GM19025 (cell line): Measurements from ENCODE around the gene PSMD1.

Source experiments
- ATAC-seq: cut with Tn5 transposase; IDR thresholded peaks from one replicate; pipeline ENCODE4 v1.9.1; 2021; ENCODE audit warnings: mild to moderate bottlenecking, low read depth, moderate library complexity; ENCODE audit not compliant: unreplicated experiment

Gene PSMD1

DNA sequence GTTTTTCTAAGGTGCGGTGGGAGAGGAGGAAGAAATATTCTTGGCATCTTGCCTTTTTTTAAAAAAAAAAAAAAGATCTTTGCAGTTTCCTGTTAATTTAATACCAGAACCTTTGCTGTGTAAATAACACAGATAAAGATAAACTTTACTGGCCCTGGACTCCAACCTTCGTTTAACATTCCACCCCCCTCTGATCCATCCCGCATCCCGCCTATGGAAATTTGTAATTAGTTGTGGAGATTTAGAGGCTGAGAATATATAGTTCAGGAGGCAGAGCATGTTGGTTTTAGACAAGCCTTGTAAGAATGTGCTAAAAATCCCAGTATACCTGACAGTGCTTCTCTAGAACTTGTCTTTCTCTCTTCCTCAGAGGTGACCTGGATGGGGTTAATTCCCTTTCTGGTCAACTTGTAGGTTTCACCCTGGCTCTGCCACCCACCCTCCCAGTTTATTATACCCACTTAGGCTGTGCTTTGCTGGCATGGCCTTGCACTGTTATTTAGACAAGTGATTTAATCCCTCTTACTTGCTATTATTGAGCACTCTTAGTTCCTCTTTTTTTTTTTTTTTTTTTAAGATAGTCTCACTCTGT lies 22.3 kb upstream of the PSMD1 start:
- ATAC-seq = no peak

DNA sequence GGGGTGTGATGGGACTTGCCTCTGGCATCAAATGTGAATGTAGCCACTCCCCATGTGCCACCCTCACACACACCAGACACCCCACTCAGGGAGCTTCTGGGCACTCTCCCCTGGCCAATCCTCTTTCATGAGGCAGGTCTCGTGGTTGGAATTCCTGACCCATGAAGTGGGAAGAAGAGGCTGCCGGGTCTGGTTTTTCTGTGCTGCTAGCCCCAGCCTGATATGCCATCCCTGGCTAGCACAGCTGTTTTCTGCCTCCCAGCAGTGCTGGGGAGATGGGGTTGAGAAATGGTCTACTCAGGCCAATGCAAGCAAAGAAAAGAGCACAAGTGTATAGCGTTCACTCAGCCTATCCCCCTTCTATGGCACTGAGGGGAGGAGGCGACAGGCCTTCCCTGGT lies 20.5 kb upstream of the PSMD1 start:
- ATAC-seq = no peak

DNA sequence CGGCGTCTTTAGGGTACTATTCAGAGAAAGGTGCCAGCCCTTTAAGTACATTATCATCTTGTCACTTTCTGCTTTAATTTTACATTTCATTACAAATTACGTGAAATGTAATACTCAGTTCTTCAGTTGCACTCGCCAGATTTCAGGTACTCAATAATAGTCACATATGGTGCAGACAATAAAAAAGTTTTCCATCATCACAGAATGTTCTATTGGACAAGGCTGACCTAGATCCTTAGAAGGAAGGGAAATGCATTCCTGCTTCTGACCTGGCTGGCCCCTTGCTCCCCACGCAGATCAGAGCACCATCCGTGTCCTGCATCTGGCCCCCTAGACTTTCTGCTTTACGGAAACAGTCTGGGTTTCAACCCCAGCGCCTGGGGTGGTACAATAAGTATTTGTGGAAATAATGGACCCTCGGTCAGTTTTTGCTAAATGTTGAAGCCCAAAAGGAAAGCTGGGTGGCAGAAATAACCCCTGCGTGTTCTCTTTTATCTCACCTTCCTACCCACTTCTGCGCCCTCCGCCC lies 20.0 kb upstream of the PSMD1 start:
- no peak for ATAC-seq

DNA sequence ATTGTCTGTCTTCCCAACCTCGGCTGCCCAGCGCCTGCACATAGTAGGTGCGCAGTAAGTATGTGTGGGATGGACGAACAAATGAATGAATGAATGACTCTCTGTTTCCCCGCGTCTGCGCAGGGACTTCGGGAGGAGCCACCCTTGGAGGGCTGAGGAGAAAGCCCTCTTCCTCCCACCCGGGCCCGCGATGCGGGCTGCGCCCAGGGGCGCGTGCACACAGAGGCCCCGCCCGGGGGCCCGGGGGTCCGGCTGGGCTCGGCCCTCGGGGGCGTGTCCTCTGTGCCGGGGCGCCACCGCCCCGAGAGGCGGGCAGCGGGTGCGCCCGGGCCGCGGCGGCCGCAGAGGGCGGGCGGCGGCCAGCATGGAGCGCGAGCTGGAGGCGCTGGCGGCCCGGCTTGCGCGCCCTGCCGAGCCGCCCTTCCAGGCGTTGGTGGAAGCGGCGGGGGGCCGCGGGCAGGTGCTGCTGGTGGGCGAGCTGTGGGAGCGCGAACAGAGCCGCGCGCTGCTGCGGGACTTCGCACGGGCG lies 19.4 kb upstream of the PSMD1 start, which contains the start of gene C2orf72:
Gene C2orf72 (plus strand): TSS at position 322 of the 529 bp plus-strand sequence. CDS start 43 bp downstream, at position 365.
- ATAC-seq = no peak

DNA sequence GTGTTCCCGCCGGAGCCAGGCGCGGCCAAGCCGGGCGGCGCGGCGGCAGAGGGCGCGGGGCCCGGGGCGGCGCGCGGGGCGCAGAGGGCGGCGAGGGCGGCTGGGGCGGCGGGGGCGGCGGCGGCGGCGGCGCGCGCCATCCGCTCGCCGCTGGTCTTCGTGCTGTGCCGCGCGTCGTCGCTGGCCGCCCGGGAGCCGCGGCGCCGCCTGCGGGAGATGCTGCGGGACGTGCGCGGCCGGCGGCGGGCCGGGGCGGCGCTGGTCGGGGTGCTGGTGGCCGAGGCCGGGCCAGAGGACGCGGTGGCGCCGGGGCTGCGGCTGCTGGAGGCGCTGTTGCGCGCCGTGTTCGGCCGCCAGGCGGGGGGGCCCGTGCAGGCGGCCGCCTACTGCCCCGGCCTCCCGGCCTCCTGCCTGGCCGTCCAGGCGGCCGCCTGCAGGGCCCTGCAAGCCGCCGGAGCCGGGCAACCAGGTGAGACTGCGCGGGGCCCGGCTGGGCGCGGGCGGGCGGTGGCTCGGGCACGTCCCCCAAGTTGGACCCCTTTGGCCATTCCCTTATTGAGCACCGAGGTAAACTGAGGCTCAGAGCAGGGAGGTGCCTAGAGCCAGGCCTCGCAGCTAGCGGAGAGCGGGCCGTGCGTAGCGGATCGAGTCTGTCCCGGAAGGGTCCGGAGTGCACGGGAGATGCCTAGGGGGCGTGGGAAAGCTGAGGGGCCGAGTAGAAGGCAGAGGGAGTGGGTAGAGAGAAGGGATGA lies 18.8 kb upstream of the PSMD1 start:
- no peak for ATAC-seq

DNA sequence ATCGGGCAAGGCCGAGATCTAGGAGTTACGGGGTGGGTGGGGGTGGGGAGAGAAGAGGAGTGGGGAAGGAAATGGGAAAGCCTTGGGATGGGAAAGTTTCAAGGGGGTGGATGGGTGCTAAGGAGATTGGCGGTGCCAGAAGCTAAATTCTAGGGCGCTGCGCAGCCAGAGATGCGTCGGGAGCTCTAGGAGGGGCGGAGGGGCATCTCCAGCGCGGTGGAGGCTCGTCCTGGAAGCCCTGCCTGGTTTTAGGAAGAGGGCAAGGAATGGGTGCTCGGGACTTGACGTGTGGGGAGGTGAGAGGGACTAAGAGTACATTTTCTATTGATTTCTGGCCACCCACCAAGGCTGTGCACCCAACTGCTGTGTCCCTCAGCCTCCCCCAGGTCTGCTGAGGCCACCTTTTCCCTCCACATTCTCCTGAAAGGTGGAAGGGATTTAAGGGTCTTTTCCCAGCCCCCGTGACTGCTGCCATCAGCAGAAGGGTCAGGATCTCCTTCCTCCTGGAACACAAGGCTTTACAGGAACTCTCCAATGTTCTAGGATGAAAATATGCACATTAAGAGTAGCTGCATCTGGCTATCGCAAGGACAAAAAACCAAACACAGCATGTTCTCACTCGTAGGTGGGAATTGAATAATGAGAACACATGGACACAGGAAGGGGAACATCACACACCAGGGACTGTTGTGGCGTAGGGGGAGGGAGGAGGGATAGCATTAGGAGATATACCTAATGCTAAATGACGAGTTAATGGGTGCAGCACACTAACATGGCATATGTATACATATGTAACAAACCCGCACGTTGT lies 18.0 kb upstream of the PSMD1 start:
- ATAC-seq = no peak

DNA sequence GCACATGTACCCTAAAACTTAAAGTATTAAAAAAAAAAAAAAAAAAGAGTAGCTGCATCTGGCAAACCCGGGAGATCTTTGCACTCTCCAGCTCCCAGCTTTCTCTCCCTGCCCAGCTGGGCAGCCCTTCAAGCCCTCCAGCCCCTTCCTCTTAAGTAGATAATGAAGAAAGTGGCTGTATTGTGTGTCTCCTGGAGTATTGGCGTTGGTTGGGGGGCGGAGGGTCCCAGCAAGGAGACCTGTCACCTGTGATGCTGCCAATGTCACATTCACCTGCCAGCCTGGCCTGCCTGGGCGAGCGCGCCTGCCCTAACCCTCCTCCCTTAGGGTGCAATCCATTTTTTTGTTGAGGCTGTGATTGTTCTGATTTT lies 17.4 kb upstream of the PSMD1 start:
- ATAC-seq = no peak

DNA sequence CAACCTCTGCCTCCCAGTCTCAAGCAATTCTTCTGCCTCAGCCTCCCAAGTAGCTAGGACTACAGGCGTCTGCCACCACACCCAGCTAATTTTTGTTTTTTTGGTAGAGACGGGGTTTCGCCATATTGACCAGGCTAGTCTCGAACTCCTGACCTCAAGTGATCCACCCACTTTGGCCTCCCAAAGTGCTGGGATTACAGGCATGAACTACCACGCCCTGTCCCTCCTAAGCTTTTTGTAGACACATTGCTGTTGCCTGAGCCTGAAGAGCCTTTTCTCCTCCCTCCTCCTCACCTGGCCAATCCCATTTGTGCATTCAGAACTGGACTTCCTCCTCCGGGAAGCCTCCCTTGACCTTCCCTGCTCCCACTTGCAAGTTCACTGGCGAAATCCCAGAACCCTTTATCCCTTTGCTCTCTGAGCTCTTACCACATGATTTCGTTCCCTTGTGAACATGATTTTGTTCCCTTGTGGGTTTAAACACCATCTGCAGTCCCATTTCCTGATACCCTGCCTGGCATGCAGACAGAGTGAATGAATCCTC lies 16.8 kb upstream of the PSMD1 start:
- ATAC-seq = no peak

DNA sequence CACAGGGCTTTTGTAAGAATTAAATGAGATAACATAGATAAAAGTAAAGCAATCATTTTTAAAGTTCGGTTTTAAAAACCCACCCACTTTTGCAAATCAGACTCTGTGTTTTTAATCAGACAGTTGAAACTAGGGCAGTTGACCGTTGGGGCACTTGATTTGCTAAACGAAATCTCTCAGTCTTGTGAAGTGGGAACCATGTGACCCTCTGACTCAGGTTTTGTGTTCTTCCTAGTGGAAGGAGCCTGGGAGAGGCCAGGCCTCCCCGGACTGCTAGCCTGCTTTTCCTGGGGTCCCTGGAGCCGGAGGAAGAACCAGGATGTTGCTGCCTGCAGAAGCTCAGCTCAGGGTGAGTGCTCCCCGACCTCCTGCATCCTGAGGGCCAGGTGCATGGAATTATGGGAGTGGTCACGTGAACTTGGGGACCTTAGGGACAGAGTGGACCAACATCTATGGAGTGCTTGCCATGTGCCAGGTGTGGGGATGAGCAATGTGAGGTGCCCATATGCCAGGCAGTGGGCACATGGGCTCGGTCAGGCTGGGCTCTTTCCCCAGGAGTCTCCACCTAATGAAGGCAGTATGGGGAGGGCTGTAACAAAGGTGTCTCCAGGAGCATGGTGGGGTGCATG lies 15.5 kb upstream of the PSMD1 start:
- no peak for ATAC-seq

DNA sequence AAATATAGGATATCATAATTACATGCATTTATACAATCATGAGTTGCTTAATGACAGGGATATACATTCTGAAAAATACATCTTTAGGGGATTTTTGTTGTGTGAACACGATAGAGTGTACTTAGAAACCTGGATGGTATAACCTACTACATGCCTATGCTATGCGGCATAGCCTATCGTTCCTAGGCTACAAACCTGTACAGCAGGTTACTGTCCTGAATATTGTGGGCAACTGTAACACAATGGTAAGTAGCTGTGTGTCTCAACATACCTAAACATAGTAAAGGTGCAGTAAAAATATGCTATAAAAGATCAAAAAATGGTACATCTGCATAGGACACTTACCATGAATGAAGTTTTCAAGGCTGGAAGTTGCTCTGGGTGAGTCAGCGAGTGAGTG lies 12.9 kb upstream of the PSMD1 start:
- no peak for ATAC-seq

DNA sequence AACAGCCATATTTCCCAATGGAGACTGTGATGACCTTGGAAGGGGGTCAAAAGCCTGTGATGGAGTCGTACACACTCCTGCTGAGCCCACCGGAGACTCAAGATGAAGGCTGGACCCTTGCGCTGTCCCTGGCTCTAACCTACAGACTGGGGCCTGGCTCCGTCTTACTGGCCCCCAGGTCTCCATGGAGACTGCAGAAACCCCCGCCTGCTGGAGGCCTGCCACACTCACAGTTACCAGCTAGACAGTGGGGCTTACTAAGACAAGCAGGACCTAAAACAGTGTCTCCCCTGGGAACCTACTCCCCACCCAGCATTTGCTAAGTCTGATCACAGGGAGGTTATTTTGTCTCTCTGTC lies 9.8 kb upstream of the PSMD1 start:
- ATAC-seq = no peak

DNA sequence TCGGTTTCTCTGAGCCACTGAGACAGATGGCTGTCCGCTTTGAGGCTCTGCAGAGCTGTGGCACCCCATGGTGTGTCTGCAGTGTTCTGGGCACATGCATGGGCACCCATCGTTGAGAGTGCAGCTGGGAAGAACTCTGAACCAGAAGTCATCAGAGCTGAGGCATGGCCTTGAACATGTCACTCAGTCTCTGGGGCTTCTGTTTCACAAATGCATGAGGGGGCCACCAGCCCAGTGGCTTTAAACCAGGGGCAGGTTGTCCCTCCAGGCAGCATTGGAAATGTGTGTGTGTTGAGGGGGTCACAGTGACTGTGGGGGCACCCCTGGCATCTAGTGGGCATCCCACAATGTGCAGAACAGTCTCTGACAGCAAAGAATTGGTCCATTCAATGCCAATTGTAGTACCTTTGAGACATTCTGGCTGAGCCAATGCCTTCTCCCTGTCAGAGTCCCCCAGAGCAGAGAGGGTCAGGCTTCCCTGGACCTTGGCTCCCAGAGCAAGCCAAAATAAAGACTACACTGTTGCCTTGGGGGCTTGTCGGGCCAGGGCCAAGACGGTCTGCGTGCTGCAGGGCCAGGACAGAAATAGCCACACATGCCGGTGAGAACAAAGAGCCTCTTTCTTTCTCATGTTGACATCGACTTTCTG lies 9.3 kb upstream of the PSMD1 start:
- ATAC-seq = no peak

DNA sequence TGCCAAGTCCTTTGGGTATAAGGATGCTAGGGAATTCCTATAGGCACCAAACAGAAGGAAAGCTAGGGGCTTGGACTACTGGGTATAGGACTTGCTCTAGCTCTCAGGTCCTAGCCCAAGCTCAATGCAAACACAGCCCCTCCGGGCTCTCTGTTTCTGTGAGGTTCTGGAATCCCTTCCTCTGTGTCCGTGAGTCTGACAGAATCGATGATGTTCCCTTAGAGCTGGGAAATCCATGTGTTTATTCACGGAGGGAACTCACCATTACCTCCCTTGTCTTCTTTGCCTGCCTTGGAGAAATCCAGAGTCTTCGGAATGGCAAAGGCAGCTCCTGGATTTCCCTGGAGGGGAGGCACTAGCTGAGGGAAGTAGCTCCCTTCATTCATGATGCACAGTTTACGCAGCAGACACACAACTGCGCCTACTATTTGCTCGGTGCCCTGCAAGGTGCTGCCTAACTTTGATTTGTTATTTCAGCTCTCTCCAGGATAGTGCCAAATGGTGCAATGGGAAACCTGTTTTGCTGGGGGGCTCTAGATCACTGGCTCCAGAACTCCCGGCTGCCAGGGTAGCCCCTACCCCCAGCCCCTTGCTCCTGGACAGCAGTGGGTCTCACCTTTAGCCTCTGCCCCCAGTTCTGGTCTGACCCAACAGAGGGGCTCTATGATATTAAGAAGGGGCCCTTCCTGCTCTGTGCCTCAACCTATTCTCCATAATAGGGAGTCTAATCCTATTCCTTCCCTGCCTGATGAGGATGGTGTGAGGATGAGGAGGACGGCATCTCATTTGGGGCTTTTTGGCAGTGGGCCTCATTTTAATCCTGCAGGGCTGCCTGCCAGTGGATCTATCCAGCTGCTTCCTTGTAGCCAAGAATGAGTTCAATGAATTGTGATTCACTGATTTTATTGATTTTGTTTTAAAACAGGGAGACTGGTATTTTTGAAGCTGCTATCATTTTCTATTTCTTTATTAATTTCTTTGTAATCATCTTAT lies 8.4 kb upstream of the PSMD1 start:
- ATAC-seq = no peak

DNA sequence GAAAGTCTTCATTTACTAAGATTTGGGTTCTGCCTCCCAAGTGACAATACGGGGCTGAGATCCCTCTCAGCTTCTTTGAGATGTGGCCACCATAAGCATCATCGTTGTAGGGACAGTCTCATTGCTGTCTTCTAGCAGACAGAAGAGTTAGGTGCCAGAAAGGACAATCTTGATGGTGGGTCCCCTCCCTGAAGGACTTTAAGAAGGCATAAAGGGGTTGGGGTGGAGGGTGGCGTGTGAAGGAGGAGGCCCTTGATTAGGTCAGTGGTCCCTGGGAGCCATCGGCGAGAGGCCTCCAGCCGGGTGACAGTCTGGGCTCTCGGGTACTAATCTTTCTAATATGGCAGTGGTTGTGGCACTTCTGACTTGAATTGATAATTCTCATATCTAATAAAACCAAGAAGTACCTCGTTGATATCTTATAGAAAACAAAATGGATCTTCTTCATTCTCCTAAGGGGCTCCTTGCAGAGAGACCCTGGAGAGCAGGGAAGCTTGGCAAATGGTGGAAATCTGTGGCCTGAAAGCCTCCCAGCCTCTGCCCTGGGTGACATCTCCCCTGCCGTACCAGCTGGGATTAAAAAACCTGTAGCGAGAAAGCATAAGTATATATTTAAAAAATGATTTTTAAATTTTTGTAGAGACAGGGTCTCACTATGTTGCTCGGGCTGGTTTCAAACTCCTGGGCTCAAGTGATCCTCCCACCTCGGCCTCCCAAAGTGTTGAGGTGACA lies 7.2 kb upstream of the PSMD1 start:
- ATAC-seq = no peak

DNA sequence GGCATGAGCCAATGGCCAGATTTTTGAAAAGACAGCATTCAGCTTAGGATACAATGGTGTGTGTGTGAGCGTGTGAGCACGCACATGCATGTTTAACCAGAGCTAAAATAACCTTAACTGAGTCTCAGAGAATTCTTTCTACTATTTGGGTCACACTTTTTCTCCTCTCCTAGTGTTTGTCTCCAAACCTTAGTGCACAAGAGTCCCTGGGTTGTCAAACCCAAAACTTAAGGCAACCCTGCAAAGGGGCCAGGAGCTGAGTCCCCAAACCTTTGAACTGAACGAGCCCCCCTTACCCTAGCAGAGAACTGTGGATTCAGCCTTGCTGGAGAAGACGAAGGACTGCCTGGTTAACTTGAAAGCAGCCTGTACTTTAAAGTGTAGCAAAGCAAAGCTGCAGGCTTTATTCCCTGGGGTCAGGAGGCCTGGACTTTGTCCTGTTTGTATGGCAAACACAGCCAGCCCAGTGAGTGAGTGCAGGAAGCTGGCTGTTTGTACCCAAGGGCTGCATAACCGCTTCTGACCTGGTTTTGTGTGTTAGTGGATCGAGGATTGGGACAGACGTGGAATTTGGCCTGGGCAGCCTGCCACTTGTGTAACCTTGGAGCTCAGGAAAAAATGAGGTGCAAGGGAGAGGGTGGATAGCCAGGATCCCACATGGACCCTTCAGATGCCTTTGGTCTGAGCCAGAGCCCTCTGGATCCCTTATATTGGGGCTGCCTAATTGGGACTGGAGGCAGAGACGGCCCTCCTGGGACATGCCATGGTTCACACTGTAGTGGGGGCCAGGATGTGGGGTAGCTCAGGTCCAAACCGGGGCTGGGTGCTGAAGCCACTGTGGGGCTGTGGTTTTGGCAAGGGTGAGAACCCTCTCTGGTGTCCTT lies 6.4 kb upstream of the PSMD1 start:
- ATAC-seq = no peak

DNA sequence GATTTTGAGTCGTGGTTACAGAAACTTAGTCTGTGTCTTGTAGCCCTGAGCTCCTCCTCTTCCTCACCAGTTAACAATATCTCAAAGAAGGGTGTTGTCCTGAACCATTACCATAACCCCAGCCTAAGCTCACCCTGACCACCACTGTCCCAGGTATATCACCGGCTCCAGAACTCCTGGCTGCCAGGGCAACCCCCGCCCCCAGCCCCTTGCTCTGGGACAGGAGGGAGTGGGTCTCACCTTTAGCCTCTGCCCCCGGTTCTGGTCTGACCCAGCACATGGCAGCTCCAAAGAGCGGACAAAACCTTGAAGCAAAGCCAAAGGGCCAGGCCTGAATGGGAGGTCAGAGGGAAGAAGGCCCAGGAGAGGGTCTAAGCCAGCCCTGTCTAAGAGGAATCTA lies 5.6 kb upstream of the PSMD1 start:
- no peak for ATAC-seq
